Trophoblast cell (in vitro differentiated cells and primary cell): ENCODE results near the gene TSPEAR.

Experiments
- DNase-seq, 2 donors: peaks; one replicate each; pipeline ENCODE4 v3.0.0-alpha.2; 2016
- H2AFZ ChIP-seq: 2 replicates; pipeline ENCODE4 v1.6.1; 2013; ENCODE audit warnings: low read length, moderate library complexity, mild to moderate bottlenecking; ENCODE audit not compliant: insufficient read depth, poor library complexity
- H2AK5ac ChIP-seq: 2 replicates; pipeline ENCODE4 v1.6.1; 2013; ENCODE audit warnings: mild to moderate bottlenecking, low read length
- H2BK120ac ChIP-seq: 2 replicates; pipeline ENCODE4 v1.6.1; 2013; ENCODE audit warnings: low read length, mild to moderate bottlenecking, moderate library complexity; ENCODE audit not compliant: insufficient read depth, poor library complexity
- H2BK12ac ChIP-seq: 2 replicates; pipeline ENCODE4 v1.6.1; 2013; ENCODE audit warnings: mild to moderate bottlenecking, low read length, moderate library complexity
- H2BK5ac ChIP-seq: 2 replicates; pipeline ENCODE4 v1.6.1; 2013; ENCODE audit warnings: low read length, low read depth, moderate library complexity, mild to moderate bottlenecking; ENCODE audit not compliant: poor library complexity
- H3K14ac ChIP-seq: 2 replicates; pipeline ENCODE4 v1.6.1; 2013; ENCODE audit warnings: mild to moderate bottlenecking, low read length
- H3K18ac ChIP-seq: 2 replicates; pipeline ENCODE4 v1.6.1; 2013; ENCODE audit warnings: mild to moderate bottlenecking, low read length
- H3K23ac ChIP-seq: 2 replicates; pipeline ENCODE4 v1.6.1; 2013; ENCODE audit warnings: low read length
- H3K27ac ChIP-seq: 2 replicates; pipeline ENCODE4 v1.5.1; 2013; ENCODE audit warnings: low read depth, mild to moderate bottlenecking, inconsistent platforms, low read length, moderate library complexity
- H3K27me3 ChIP-seq: 2 replicates; pipeline ENCODE4 v1.6.1; 2013; ENCODE audit warnings: inconsistent platforms, mild to moderate bottlenecking, low read length, moderate library complexity; ENCODE audit not compliant: insufficient read depth
- H3K36me3 ChIP-seq, 2 experiments: 1 replicate in 1 of 2; 2 replicates in 1 of 2; pipeline ENCODE4 v1.6.1; 2013; ENCODE audit warnings: low read length in 2 of 2, mild to moderate bottlenecking in 2 of 2, moderate library complexity in 1 of 2; ENCODE audit not compliant: insufficient read depth in 2 of 2, control insufficient read depth in 1 of 2
- H3K4ac ChIP-seq: 2 replicates; pipeline ENCODE4 v1.6.1; 2013; ENCODE audit warnings: low read depth, mild to moderate bottlenecking, low read length, moderate library complexity
- H3K4me1 ChIP-seq, 2 experiments: 1 replicate in 1 of 2; 2 replicates in 1 of 2; pipeline ENCODE4 v1.6.1; 2013; ENCODE audit warnings: low read length in 2 of 2, mild to moderate bottlenecking in 2 of 2, moderate library complexity in 1 of 2; ENCODE audit not compliant: insufficient read depth in 2 of 2, control insufficient read depth in 1 of 2
- H3K4me2 ChIP-seq: 2 replicates; pipeline ENCODE4 v1.6.1; 2013; ENCODE audit warnings: inconsistent platforms, mild to moderate bottlenecking, low read length, moderate library complexity
- H3K4me3 ChIP-seq: 2 replicates; pipeline ENCODE4 v1.5.1; 2013; ENCODE audit warnings: mild to moderate bottlenecking, low read depth, low read length, inconsistent platforms
- H3K79me1 ChIP-seq: one replicate; pipeline ENCODE4 v1.6.1; 2013; ENCODE audit warnings: low read length
- H3K79me2 ChIP-seq: 2 replicates; pipeline ENCODE4 v1.6.1; 2013; ENCODE audit warnings: low read length, mild to moderate bottlenecking; ENCODE audit not compliant: control insufficient read depth, insufficient read depth, poor library complexity
- H3K9ac ChIP-seq: 2 replicates; pipeline ENCODE4 v1.6.1; 2013; ENCODE audit warnings: mild to moderate bottlenecking, low read length
- H3K9me3 ChIP-seq: 2 replicates; pipeline ENCODE4 v1.6.1; 2013; ENCODE audit warnings: low read depth, mild to moderate bottlenecking, control low read depth, inconsistent platforms, low read length; ENCODE audit not compliant: insufficient read depth
- H4K12ac ChIP-seq: 2 replicates; pipeline ENCODE4 v1.6.1; 2013; ENCODE audit warnings: low read depth, mild to moderate bottlenecking, low read length, moderate library complexity
- H4K8ac ChIP-seq: 2 replicates; pipeline ENCODE4 v1.6.1; 2013; ENCODE audit warnings: low read depth, mild to moderate bottlenecking, low read length, moderate library complexity
- H4K91ac ChIP-seq: one replicate; pipeline ENCODE4 v1.6.1; 2013; ENCODE audit warnings: low read depth, mild to moderate bottlenecking, low read length, moderate library complexity
- WGBS: extraction: QIAGEN DNeasy Blood & Tissue Kit; methylation state at CpG from one replicate; pipeline ENCODE4 v1.1.7; 2013; ENCODE audit warnings: missing lambda C conversion rate; ENCODE audit not compliant: insufficient read length, insufficient coverage; ENCODE audit errors: extremely low coverage; 5-methylcytosine and 5-hydroxymethylcytosine counted together

The TSPEAR gene

GRCh38 chr21:44459712-44460440 is 251.5 kb downstream of the TSPEAR start:
- WGBS = no CpG with 5 or more reads among the region's 14 CpGs
- H2AFZ ChIP-seq = no peak overlapping the region

GRCh38 chr21:44458971-44459711 is 252.2 kb downstream of the TSPEAR start:
- no peaks in the 10 kb centered on the region for H3K79me1 ChIP-seq
- no peaks in the 10 kb centered on the region for H3K27me3 ChIP-seq
- H4K12ac ChIP-seq = no peak overlapping the region
- H3K4ac ChIP-seq = no peak overlapping the region
- no peak overlapping the region for H2BK120ac ChIP-seq
- no peak overlapping the region for H3K9ac ChIP-seq
- H3K14ac ChIP-seq = no peak overlapping the region
- no peak overlapping the region for H2BK5ac ChIP-seq
- H3K18ac ChIP-seq = no peak overlapping the region
- no peaks in the 10 kb centered on the region for H3K79me2 ChIP-seq
- no peak overlapping the region for H3K23ac ChIP-seq
- H2BK12ac ChIP-seq = no peak overlapping the region
- no peak overlapping the region for H3K27ac ChIP-seq
- H4K91ac ChIP-seq = no peak overlapping the region
- peaks cover 3 to 6% of the 10 kb centered on the region in 2 experiments for H3K4me1 ChIP-seq
- no CpG with 5 or more reads among the region's 19 CpGs for WGBS
- no peak overlapping the region for H3K4me2 ChIP-seq
- H3K36me3 ChIP-seq = no peaks in the 10 kb centered on the region
- no peak overlapping the region for H3K4me3 ChIP-seq
- H3K9me3 ChIP-seq = no peaks in the 10 kb centered on the region
- H2AFZ ChIP-seq = no peak overlapping the region
- no peak overlapping the region for H4K8ac ChIP-seq
- no peak for DNase-seq
- no peak overlapping the region for H2AK5ac ChIP-seq

More at GRCh38 chr21:44459712-44460440, 251.5 kb downstream of the TSPEAR start:
- no peak overlapping the region for H2BK120ac ChIP-seq
- H3K23ac ChIP-seq = no peak overlapping the region
- no peaks in the 10 kb centered on the region for H3K79me2 ChIP-seq
- no peak for DNase-seq
- no peak overlapping the region for H3K9ac ChIP-seq
- no peak overlapping the region for H3K4me2 ChIP-seq
- H3K27ac ChIP-seq = no peak overlapping the region
- no peak overlapping the region for H2BK12ac ChIP-seq
- H3K36me3 ChIP-seq = no peaks in the 10 kb centered on the region
- no peak overlapping the region for H3K4me3 ChIP-seq
- no peak overlapping the region for H3K14ac ChIP-seq
- H4K12ac ChIP-seq = no peak overlapping the region
- peaks cover 3 to 6% of the 10 kb centered on the region in 2 experiments for H3K4me1 ChIP-seq
- no peaks in the 10 kb centered on the region for H3K27me3 ChIP-seq
- H3K9me3 ChIP-seq = no peaks in the 10 kb centered on the region
- no peak overlapping the region for H2AK5ac ChIP-seq
- H3K18ac ChIP-seq = no peak overlapping the region
- H3K4ac ChIP-seq = no peak overlapping the region
- H4K8ac ChIP-seq = no peak overlapping the region
- no peak overlapping the region for H4K91ac ChIP-seq
- no peak overlapping the region for H2BK5ac ChIP-seq
- H3K79me1 ChIP-seq = no peaks in the 10 kb centered on the region

- Histone ChIP-seq H3K27me3 (no peaks in the 10 kb centered on the region), H2BK120ac (no peak overlapping the region), H2AK5ac (no peak overlapping the region), H3K36me3 (no peaks in the 10 kb centered on the region), H3K4me2 (no peak overlapping the region), H4K91ac (no peak overlapping the region), H2AFZ (no peak overlapping the region), H3K4me3 (no peak overlapping the region), H2BK12ac (no peak overlapping the region), H3K79me1 (no peaks in the 10 kb centered on the region), H3K14ac (no peak overlapping the region), H4K8ac (no peak overlapping the region), H2BK5ac (no peak overlapping the region), H3K4ac (no peak overlapping the region), H3K9me3 (no peaks in the 10 kb centered on the region), H3K4me1 (peaks cover 3 to 6% of the 10 kb centered on the region in 2 experiments), H3K9ac (no peak overlapping the region), H4K12ac (no peak overlapping the region), H3K23ac (no peak overlapping the region), H3K27ac (no peak overlapping the region), H3K79me2 (no peaks in the 10 kb centered on the region), H3K18ac (peak overlapping the region; percentile 24)
- no CpG with 5 or more reads among the region's 44 CpGs for WGBS
- DNase-seq = peak in 1 of 2 donors; percentile 31
These were observed 254.2 kb downstream of the TSPEAR start for GRCh38 chr21:44456915-44457736.

- no peak overlapping the region for H4K8ac ChIP-seq
- no peak overlapping the region for H4K91ac ChIP-seq
- H2BK12ac ChIP-seq = no peak overlapping the region
- H4K12ac ChIP-seq = no peak overlapping the region
- no peak overlapping the region for H3K14ac ChIP-seq
- peaks cover 3 to 6% of the 10 kb centered on the region in 2 experiments for H3K4me1 ChIP-seq
- no peaks in the 10 kb centered on the region for H3K79me1 ChIP-seq
- peak overlapping the region; percentile 76 for H3K4me3 ChIP-seq
- no peak overlapping the region for H3K9ac ChIP-seq
- peaks cover 2% of the 10 kb centered on the region for H3K9me3 ChIP-seq
- H3K4ac ChIP-seq = no peak overlapping the region
- H2AFZ ChIP-seq = no peak overlapping the region
- H3K27me3 ChIP-seq = no peaks in the 10 kb centered on the region
- H3K23ac ChIP-seq = no peak overlapping the region
- H2AK5ac ChIP-seq = no peak overlapping the region
- H2BK5ac ChIP-seq = no peak overlapping the region
- WGBS = no CpG with 5 or more reads among the region's 35 CpGs
- no peak overlapping the region for H3K18ac ChIP-seq
- no peaks in the 10 kb centered on the region for H3K79me2 ChIP-seq
- no peak overlapping the region for H2BK120ac ChIP-seq
- DNase-seq = no peak
- no peaks in the 10 kb centered on the region for H3K36me3 ChIP-seq
- H3K27ac ChIP-seq = no peak overlapping the region
- H3K4me2 ChIP-seq = peak overlapping the region; percentile 97
These were observed 255.0 kb downstream of the TSPEAR start for GRCh38 chr21:44456214-44456914.
